SK-N-SH (cell line): ENCODE data around the gene FOXK1. TPM values are rescaled to one million over a fixed set of nuclear protein-coding genes. Genes with fewer than 3 reads are reported as not detected.
"Not testable (repeated sequence)": the region's sequence is repeated elsewhere in the genome, so short reads cannot be mapped to it uniquely, and the experiment has no call there.

Experiments used
- CTCF ChIA-PET: fragments of 300-600, 350-600 bp; formaldehyde crosslinking; extraction: SDS; loops from one replicate; lab custom pipeline; 2021; lab: Yijun Ruan, JAX
- POLR2A ChIA-PET: fragments of 350-600 bp; sonication (Branson Sonifier 250); formaldehyde crosslinking; extraction: SDS; loops from one replicate; lab custom pipeline; 2020; ENCODE audit warnings: antibody characterized with exemption, inconsistent platforms; lab: Yijun Ruan, JAX
- DNase-seq: peaks from one replicate; pipeline ENCODE4 v3.0.0; 2012
- H2AFZ ChIP-seq: fragments of 200-600 bp; sonication (generic); 2 replicates; pipeline ENCODE4 v1.8.1; 2016; ENCODE audit warnings: antibody characterized with exemption, mild to moderate bottlenecking, low read depth
- H3F3A ChIP-seq: fragments of 200-600 bp; sonication (generic); replicated peaks from 2 replicates; pipeline ENCODE3; 2016; ENCODE audit warnings: antibody characterized with exemption, mild to moderate bottlenecking; ENCODE audit not compliant: insufficient read depth
- H3K27ac ChIP-seq, 2 experiments: fragments of 200-500 bp in 1 of 2; fragments of 200-600 bp in 1 of 2; sonication (Bioruptor generic) in 1 of 2; sonication (generic), shearing (Covaris generic) in 1 of 2; 2 replicates each; pipeline versions ENCODE4 v1.5.1 to v1.6.1; 2014 to 2016; ENCODE audit warnings: low read depth in 2 of 2, inconsistent platforms in 1 of 2, low read length in 1 of 2, mild to moderate bottlenecking in 1 of 2, mixed read lengths in 1 of 2
- H3K27me3 ChIP-seq: fragments of 200-600 bp; sonication (generic), shearing (Covaris generic); 2 replicates; pipeline ENCODE4 v1.6.1; 2016; ENCODE audit warnings: mixed run types; ENCODE audit not compliant: insufficient read depth
- H3K36me3 ChIP-seq, 2 experiments: fragments of 200-500 bp in 1 of 2; fragments of 200-600 bp in 1 of 2; sonication (Bioruptor generic) in 1 of 2; sonication (generic) in 1 of 2; replicated peaks in 1 of 2; 2 replicates each; pipeline versions ENCODE3 to v1.5.1; 2014 to 2016; ENCODE audit warnings: low read length in 1 of 2, mild to moderate bottlenecking in 1 of 2; ENCODE audit not compliant: insufficient read depth in 2 of 2, control insufficient read depth in 1 of 2
- H3K4me1 ChIP-seq, 2 experiments: fragments of 200-500 bp in 1 of 2; fragments of 200-600 bp in 1 of 2; sonication (Bioruptor generic) in 1 of 2; sonication (generic), shearing (Covaris generic) in 1 of 2; 2 replicates each; pipeline versions ENCODE4 v1.5.1 to v1.6.1; 2014 to 2016; ENCODE audit warnings: low read depth in 1 of 2, low read length in 1 of 2, mixed run types in 1 of 2; ENCODE audit not compliant: insufficient read depth in 2 of 2, control insufficient read depth in 1 of 2
- H3K4me2 ChIP-seq: fragments of 200-600 bp; sonication (generic), shearing (Covaris generic); 2 replicates; pipeline ENCODE4 v1.6.1; 2017; ENCODE audit warnings: mixed run types
- H3K4me3 ChIP-seq, 2 experiments: fragments of 200-500 bp in 1 of 2; fragments of 200-600 bp in 1 of 2; sonication (Bioruptor generic) in 1 of 2; sonication (generic), shearing (Covaris generic) in 1 of 2; 2 replicates each; pipeline versions ENCODE4 v1.5.1 to v1.8.1; 2014 to 2016; ENCODE audit warnings: low read depth in 2 of 2, inconsistent platforms in 1 of 2, low read length in 1 of 2, mild to moderate bottlenecking in 1 of 2, mixed read lengths in 1 of 2, moderate library complexity in 1 of 2
- H3K79me2 ChIP-seq: fragments of 200-600 bp; sonication (generic); 2 replicates; pipeline ENCODE4 v1.8.1; 2017; ENCODE audit warnings: mild to moderate bottlenecking; ENCODE audit not compliant: insufficient read depth
- H3K9ac ChIP-seq: fragments of 200-600 bp; sonication (generic); 2 replicates; pipeline ENCODE4 v1.6.1; 2017; ENCODE audit warnings: mixed run types
- H3K9me2 ChIP-seq: fragments of 200-600 bp; sonication (generic); 2 replicates; pipeline ENCODE4 v1.6.1; 2017; ENCODE audit warnings: mixed run types
- H3K9me3 ChIP-seq: fragments of 200-600 bp; sonication (generic); 2 replicates; pipeline ENCODE4 v1.6.1; 2017; ENCODE audit warnings: mixed run types, mild to moderate bottlenecking, moderate library complexity
- H4K20me1 ChIP-seq: fragments of 200-600 bp; sonication (generic); 2 replicates; pipeline ENCODE4 v1.6.1; 2017; ENCODE audit warnings: mild to moderate bottlenecking, mixed run types; ENCODE audit not compliant: insufficient read depth
- CHD2 ChIP-seq: fragments of 150-350 bp; IDR thresholded peaks from 2 replicates; pipeline ENCODE4 v1.6.1; 2018; ENCODE audit warnings: low read length; ENCODE audit not compliant: partially characterized antibody
- ELF1 ChIP-seq: IDR thresholded peaks from 2 replicates; pipeline ENCODE4 v1.4.0; 2012
- EP300 ChIP-seq, 2 experiments: IDR thresholded peaks; 2 replicates each; pipeline versions ENCODE4 v1.4.0 to v1.6.1; 2012; ENCODE audit warnings: borderline replicate concordance in 1 of 2, low read depth in 1 of 2, low read length in 1 of 2
- FOXJ3 ChIP-seq: sonication (generic); formaldehyde crosslinking; IDR thresholded peaks from 2 replicates; pipeline ENCODE4 v1.5.1; 2020; ENCODE audit warnings: mild to moderate bottlenecking, missing genetic modification reagents
- FOXM1 ChIP-seq: IDR thresholded peaks from 2 replicates; pipeline ENCODE4 v1.4.0; 2012; ENCODE audit warnings: low read depth, mild to moderate bottlenecking
- JUND ChIP-seq: IDR thresholded peaks from 2 replicates; pipeline ENCODE4 v1.4.0; 2012
- MXI1 ChIP-seq: IDR thresholded peaks from 2 replicates; pipeline ENCODE4 v1.6.1; 2012; ENCODE audit warnings: mild to moderate bottlenecking, low read depth, low read length, improper control_type of control experiment
- RAD21 ChIP-seq: IDR thresholded peaks from 2 replicates; pipeline ENCODE4 v1.6.1; 2012; ENCODE audit warnings: mild to moderate bottlenecking, low read length
- SIN3A ChIP-seq: IDR thresholded peaks from 2 replicates; pipeline ENCODE4 v1.6.1; 2012; ENCODE audit warnings: low read depth, mild to moderate bottlenecking, low read length, moderate library complexity, borderline replicate concordance
- TAF1 ChIP-seq: IDR thresholded peaks from 2 replicates; pipeline ENCODE4 v1.6.1; 2012; ENCODE audit warnings: low read depth, mild to moderate bottlenecking, low read length, moderate library complexity, borderline replicate concordance
- TCF12 ChIP-seq: IDR thresholded peaks from 2 replicates; pipeline ENCODE4 v1.4.0; 2012
- whole genome bisulfite sequencing: methylation state at CpG from one replicate; pipeline ENCODE4 v1.1.6; 2017; ENCODE audit warnings: low lambda C conversion rate; 5-methylcytosine and 5-hydroxymethylcytosine counted together
- polyA plus RNA-seq, 3 experiments: library from polyadenylated mRNA; depleted of rRNA; stranded (reverse); fragments of >200 nt; gene quantifications; 2 replicates each; pipeline ENCODE4 v1.2.3, GENCODE V29; 2012
- TF ChIP-seq, protein P1 (sequence below): IDR thresholded peaks from 2 replicates; pipeline ENCODE4 v1.6.1; 2012; ENCODE audit warnings: mild to moderate bottlenecking, low read depth, low read length, moderate library complexity
- TF ChIP-seq, protein P2 (sequence below): IDR thresholded peaks from 2 replicates; pipeline ENCODE4 v1.4.0; 2012; ENCODE audit warnings: low read depth
- TF ChIP-seq, protein P3 (sequence below): fragments of 150-350 bp; IDR thresholded peaks from 2 replicates; pipeline ENCODE4 v1.6.1; 2016; ENCODE audit warnings: mild to moderate bottlenecking, low read depth, low read length

FOXK1 gene
- polyA plus RNA-seq, 1 of the 3 experiments (the other 2 are of a cell fraction), result 4.7 TPM

DNA sequence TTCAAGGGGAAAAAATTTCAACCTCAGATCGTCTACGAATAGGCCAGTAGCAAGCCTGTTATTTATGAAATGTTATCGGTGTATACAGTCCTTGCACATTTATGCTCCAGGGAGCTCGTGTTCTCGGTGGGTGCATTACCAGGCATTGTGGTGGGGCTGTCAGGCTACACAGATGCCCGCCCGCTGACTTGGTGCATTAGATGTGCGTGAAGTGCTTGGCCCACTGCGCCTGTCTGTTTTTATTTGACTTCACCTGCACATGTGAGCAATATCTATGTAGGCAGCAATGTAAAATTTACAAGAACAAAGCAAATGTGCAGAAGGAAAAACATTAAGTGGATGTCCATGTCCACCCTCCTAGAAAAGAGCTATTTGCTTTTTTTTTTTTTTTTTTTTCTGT, 2.8 kb downstream of the FOXK1 start:
- 87% methylated on average over 9 of the region's 9 CpGs for WGBS

DNA sequence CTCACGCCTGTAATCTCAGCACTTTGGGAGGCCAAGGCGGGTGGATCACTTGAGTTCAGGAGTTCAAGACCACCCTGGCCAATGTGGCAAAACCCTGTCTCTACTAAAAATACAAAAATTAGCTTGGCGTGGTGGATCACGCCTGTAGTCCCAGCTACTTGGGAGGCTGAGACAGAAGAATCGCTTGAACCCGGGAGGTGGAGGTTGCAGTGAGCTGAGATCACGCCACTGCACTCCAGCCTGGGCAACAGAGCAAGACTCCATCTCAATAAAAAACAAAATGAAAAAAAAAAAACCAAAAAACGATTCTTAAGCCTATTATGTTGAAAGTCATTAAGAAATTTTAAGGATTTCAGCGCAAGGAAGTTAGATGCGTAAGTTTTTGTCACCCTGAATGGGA, 3.6 kb downstream of the FOXK1 start:
- H3K27ac ChIP-seq, H3K9ac ChIP-seq, H3K27me3 ChIP-seq, H3K4me3 ChIP-seq, H3K36me3 ChIP-seq, H3K4me2 ChIP-seq, H3K9me2 ChIP-seq, DNase-seq, H2AFZ ChIP-seq, H3K9me3 ChIP-seq: not testable (repeated sequence)
- WGBS, result 97% methylated on average over 10 of the region's 10 CpGs
- POLR2A ChIA-PET, result interaction anchor here (0.7 to 1.2 kb wide), 2 partner anchors 44 kb away, joined by 5 read pairs; no protein-coding TSS in a partner anchor
- peaks cover 12% of the 10 kb centered on the region for H3F3A ChIP-seq
- CTCF ChIA-PET, result interaction anchor here (5.7 kb wide), 1 partner anchor 44 kb away, joined by 49 read pairs; no protein-coding TSS in a partner anchor
- H3K79me2 ChIP-seq, result peaks cover 83% of the 10 kb centered on the region
- peaks cover 6 to 22% of the 10 kb centered on the region in 2 experiments; a peak in 2 of 4 replicates for H3K4me1 ChIP-seq
- peaks cover 52% of the 10 kb centered on the region for H4K20me1 ChIP-seq

More for the DNA sequence above, 2.8 kb downstream of the FOXK1 start:
- H2AFZ ChIP-seq, result no peak overlapping the region
- peaks cover 6 to 20% of the 10 kb centered on the region in 2 experiments; a peak in 1 of 4 replicates for H3K4me1 ChIP-seq
- H3K4me2 ChIP-seq, result peak overlapping the region; percentile 94
- POLR2A ChIA-PET, result interaction anchor here (0.7 kb wide), 1 partner anchor 43 kb away, joined by 5 read pairs; no protein-coding TSS in a partner anchor
- DNase-seq, result no peak
- H3K9me2 ChIP-seq, result no peaks in the 10 kb centered on the region
- no peaks in the 10 kb centered on the region for H3K27me3 ChIP-seq
- no peaks in the 10 kb centered on the region for H3K9me3 ChIP-seq
- H3K27ac ChIP-seq, result peak overlapping the region in 1 of 2 experiments; percentile 65; a peak in 1 of 4 replicates
- H3F3A ChIP-seq, result peaks cover 12% of the 10 kb centered on the region
- CTCF ChIA-PET, result interaction anchor here (0.6 to 5.7 kb wide), 4 partner anchors 10 to 1669 kb away, joined by 3 to 49 read pairs (median 4); no protein-coding TSS in a partner anchor
- TF ChIP-seq, protein P1, sequence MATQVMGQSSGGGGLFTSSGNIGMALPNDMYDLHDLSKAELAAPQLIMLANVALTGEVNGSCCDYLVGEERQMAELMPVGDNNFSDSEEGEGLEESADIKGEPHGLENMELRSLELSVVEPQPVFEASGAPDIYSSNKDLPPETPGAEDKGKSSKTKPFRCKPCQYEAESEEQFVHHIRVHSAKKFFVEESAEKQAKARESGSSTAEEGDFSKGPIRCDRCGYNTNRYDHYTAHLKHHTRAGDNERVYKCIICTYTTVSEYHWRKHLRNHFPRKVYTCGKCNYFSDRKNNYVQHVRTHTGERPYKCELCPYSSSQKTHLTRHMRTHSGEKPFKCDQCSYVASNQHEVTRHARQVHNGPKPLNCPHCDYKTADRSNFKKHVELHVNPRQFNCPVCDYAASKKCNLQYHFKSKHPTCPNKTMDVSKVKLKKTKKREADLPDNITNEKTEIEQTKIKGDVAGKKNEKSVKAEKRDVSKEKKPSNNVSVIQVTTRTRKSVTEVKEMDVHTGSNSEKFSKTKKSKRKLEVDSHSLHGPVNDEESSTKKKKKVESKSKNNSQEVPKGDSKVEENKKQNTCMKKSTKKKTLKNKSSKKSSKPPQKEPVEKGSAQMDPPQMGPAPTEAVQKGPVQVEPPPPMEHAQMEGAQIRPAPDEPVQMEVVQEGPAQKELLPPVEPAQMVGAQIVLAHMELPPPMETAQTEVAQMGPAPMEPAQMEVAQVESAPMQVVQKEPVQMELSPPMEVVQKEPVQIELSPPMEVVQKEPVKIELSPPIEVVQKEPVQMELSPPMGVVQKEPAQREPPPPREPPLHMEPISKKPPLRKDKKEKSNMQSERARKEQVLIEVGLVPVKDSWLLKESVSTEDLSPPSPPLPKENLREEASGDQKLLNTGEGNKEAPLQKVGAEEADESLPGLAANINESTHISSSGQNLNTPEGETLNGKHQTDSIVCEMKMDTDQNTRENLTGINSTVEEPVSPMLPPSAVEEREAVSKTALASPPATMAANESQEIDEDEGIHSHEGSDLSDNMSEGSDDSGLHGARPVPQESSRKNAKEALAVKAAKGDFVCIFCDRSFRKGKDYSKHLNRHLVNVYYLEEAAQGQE, result no peak
- TF ChIP-seq FOXM1 (no peak), JUND (no peak), FOXJ3 (no peak), ELF1 (no peak), CHD2 (no peak), SIN3A (no peak), TCF12 (no peak), TAF1 (no peak), EP300 (IDR thresholded peaks at IDR 0.05; ENCODE audit: borderline replicate concordance in 1 of 2, low read depth in 1 of 2, low read length in 1 of 2) (no peak), MXI1 (no peak), RAD21 (no peak)
- TF ChIP-seq, protein P2, sequence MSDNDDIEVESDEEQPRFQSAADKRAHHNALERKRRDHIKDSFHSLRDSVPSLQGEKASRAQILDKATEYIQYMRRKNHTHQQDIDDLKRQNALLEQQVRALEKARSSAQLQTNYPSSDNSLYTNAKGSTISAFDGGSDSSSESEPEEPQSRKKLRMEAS, result no peak
- TF ChIP-seq, protein P3, sequence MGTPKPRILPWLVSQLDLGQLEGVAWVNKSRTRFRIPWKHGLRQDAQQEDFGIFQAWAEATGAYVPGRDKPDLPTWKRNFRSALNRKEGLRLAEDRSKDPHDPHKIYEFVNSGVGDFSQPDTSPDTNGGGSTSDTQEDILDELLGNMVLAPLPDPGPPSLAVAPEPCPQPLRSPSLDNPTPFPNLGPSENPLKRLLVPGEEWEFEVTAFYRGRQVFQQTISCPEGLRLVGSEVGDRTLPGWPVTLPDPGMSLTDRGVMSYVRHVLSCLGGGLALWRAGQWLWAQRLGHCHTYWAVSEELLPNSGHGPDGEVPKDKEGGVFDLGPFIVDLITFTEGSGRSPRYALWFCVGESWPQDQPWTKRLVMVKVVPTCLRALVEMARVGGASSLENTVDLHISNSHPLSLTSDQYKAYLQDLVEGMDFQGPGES, result no peak
- H3K4me3 ChIP-seq, result no peak overlapping the region
- peaks cover 43% of the 10 kb centered on the region for H4K20me1 ChIP-seq
- no peak overlapping the region for H3K9ac ChIP-seq
- peaks cover 0 to 4% of the 10 kb centered on the region in 2 experiments for H3K36me3 ChIP-seq
- peaks cover 74% of the 10 kb centered on the region for H3K79me2 ChIP-seq
